HepG2 (cell line): ENCODE data around the gene TPPP3. TPM values are rescaled to one million over a fixed set of nuclear protein-coding genes. Genes with fewer than 3 reads are reported as not detected.

ENCODE experiments used
- CENPBD1 ChIP-seq: sonication (generic); formaldehyde crosslinking; IDR thresholded peaks from 2 replicates; pipeline ENCODE4 v1.8.0; 2022; ENCODE audit warnings: missing genetic modification reagents, low read depth, mild to moderate bottlenecking, borderline replicate concordance
- CENPX ChIP-seq: sonication (generic); formaldehyde crosslinking; IDR thresholded peaks from 2 replicates; pipeline ENCODE4 v1.9.0; 2021; ENCODE audit warnings: mild to moderate bottlenecking, missing genetic modification reagents, moderate library complexity
- HNF1B ChIP-seq: sonication (generic); formaldehyde crosslinking; IDR thresholded peaks from 2 replicates; pipeline ENCODE4 v1.5.1; 2020; ENCODE audit warnings: mild to moderate bottlenecking, moderate library complexity, missing genetic modification reagents
- HOMEZ ChIP-seq: IDR thresholded peaks from 2 replicates; pipeline ENCODE4 v1.6.1; 2016; ENCODE audit warnings: low read depth
- MEIS2 ChIP-seq: sonication (generic); formaldehyde crosslinking; IDR thresholded peaks from 2 replicates; pipeline ENCODE4 v1.9.0; 2021; ENCODE audit warnings: mild to moderate bottlenecking, missing genetic modification reagents
- MYPOP ChIP-seq: sonication (generic); formaldehyde crosslinking; IDR thresholded peaks from 2 replicates; pipeline ENCODE4 v1.8.1; 2023; ENCODE audit warnings: mild to moderate bottlenecking, moderate library complexity, missing genetic modification reagents
- NFE2L2 ChIP-seq: fragments of 150-350 bp; IDR thresholded peaks from 2 replicates; pipeline ENCODE4 v1.6.1; 2014; ENCODE audit warnings: low read length
- POLR2A ChIP-seq, 2 experiments: IDR thresholded peaks; 2 replicates each; pipeline ENCODE4 v1.6.1; 2011; ENCODE audit warnings: low read depth in 2 of 2, low read length in 2 of 2, mild to moderate bottlenecking in 1 of 2, moderate library complexity in 1 of 2; ENCODE audit not compliant: insufficient read depth in 1 of 2
- RAD51 ChIP-seq: fragments of 450-650 bp; IDR thresholded peaks from 2 replicates; pipeline ENCODE4 v1.6.1; 2016; ENCODE audit warnings: borderline replicate concordance
- SIN3B ChIP-seq: fragments of 150-350 bp; IDR thresholded peaks from 2 replicates; pipeline ENCODE4 v1.6.1; 2014; ENCODE audit warnings: low read length
- SP4 ChIP-seq: sonication (generic); formaldehyde crosslinking; IDR thresholded peaks from 2 replicates; pipeline ENCODE4 v1.8.1; 2023; ENCODE audit warnings: mild to moderate bottlenecking, missing genetic modification reagents
- TOPORS ChIP-seq: sonication (generic); formaldehyde crosslinking; IDR thresholded peaks from 2 replicates; pipeline ENCODE4 v1.8.0; 2023; ENCODE audit warnings: mild to moderate bottlenecking, missing genetic modification reagents
- ZBTB8A ChIP-seq: sonication (generic); formaldehyde crosslinking; IDR thresholded peaks from 2 replicates; pipeline ENCODE4 v1.4.0; 2020; ENCODE audit warnings: mild to moderate bottlenecking, low read depth, missing genetic modification reagents, borderline replicate concordance
- ZNF138 ChIP-seq: sonication (generic); formaldehyde crosslinking; IDR thresholded peaks from 2 replicates; pipeline ENCODE4 v1.5.0; 2020; ENCODE audit warnings: mild to moderate bottlenecking, low read depth, missing genetic modification reagents
- ZNF232 ChIP-seq: sonication (generic); formaldehyde crosslinking; IDR thresholded peaks from 2 replicates; pipeline ENCODE4 v1.4.0; 2020; ENCODE audit warnings: missing genetic modification reagents, borderline replicate concordance
- ZNF276 ChIP-seq: sonication (generic); formaldehyde crosslinking; IDR thresholded peaks from 2 replicates; pipeline ENCODE4 v1.4.0; 2020; ENCODE audit warnings: mild to moderate bottlenecking, low read depth, missing genetic modification reagents
- ZNF34 ChIP-seq: sonication (generic); formaldehyde crosslinking; IDR thresholded peaks from 2 replicates; pipeline ENCODE4 v1.4.0; 2020; ENCODE audit warnings: mild to moderate bottlenecking, missing genetic modification reagents, borderline replicate concordance
- ZNF672 ChIP-seq: sonication (generic); formaldehyde crosslinking; IDR thresholded peaks from 2 replicates; pipeline ENCODE4 v1.8.1; 2022; ENCODE audit warnings: missing genetic modification reagents
- ZNF776 ChIP-seq: sonication (generic); formaldehyde crosslinking; IDR thresholded peaks from 2 replicates; pipeline ENCODE4 v1.4.0; 2020; ENCODE audit warnings: mild to moderate bottlenecking, missing genetic modification reagents
- polyA plus RNA-seq, 8 experiments: library from polyadenylated mRNA; depleted of rRNA in 3 of 8; stranded (reverse) in 7 of 8; unstranded in 1 of 8; fragments of >200 nt; fragmentation: Illumina TruSeq in 4 of 8; extraction: Trizol in 4 of 8; gene quantifications; 2 replicates each; pipeline versions ENCODE4 v1.2.1 to v1.2.3, GENCODE V29; 2011 to 2016; ENCODE audit warnings: low read depth in 4 of 8, missing spikeins in 1 of 8, mixed read lengths in 1 of 8; ENCODE audit not compliant: insufficient read depth in 1 of 8
- total RNA-seq, 5 experiments: library from RNA; depleted of rRNA; stranded (reverse); fragments of >200 nt; fragmentation: Illumina TruSeq; extraction: Trizol; gene quantifications; 2 replicates each; pipeline ENCODE4 v1.2.3, GENCODE V29; 2016; ENCODE audit warnings: low read depth in 1 of 5
- TF ChIP-seq, protein P1 (sequence below): sonication (generic); formaldehyde crosslinking; IDR thresholded peaks from 2 replicates; pipeline ENCODE4 v1.4.0; 2020; ENCODE audit warnings: mild to moderate bottlenecking, missing genetic modification reagents
- TF ChIP-seq, protein P2 (sequence below): sonication (generic); formaldehyde crosslinking; IDR thresholded peaks from 2 replicates; pipeline ENCODE4 v1.5.1; 2020; ENCODE audit warnings: missing genetic modification reagents, mild to moderate bottlenecking, borderline replicate concordance

Gene TPPP3
- total and polyA plus RNA-seq, 2 of the 13 experiments (the other 11 are each of a cell fraction or from before 2014, with no cell fraction given) = 0.16 to 0.44 TPM

- 0 out of 2 replicates have a peak, but pooled peaks have one; percentile 11 for TF ChIP-seq CENPBD1 (CRISPR knock-in tag)
- no peak for TF ChIP-seq HNF1B (CRISPR knock-in tag)
- no peak for TF ChIP-seq CENPX (CRISPR knock-in tag)
- TF ChIP-seq ZNF276 (CRISPR knock-in tag) = no peak
- no peak for TF ChIP-seq RAD51
- TF ChIP-seq ZNF672 = no peak
- TF ChIP-seq, protein P1, sequence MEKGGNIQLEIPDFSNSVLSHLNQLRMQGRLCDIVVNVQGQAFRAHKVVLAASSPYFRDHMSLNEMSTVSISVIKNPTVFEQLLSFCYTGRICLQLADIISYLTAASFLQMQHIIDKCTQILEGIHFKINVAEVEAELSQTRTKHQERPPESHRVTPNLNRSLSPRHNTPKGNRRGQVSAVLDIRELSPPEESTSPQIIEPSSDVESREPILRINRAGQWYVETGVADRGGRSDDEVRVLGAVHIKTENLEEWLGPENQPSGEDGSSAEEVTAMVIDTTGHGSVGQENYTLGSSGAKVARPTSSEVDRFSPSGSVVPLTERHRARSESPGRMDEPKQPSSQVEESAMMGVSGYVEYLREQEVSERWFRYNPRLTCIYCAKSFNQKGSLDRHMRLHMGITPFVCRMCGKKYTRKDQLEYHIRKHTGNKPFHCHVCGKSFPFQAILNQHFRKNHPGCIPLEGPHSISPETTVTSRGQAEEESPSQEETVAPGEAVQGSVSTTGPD (CRISPR knock-in tag) = no peak
- no peak for TF ChIP-seq NFE2L2
- TF ChIP-seq MYPOP (CRISPR knock-in tag) = no peak; the same call in 1 of the 2 replicates
- TF ChIP-seq ZNF138 (CRISPR knock-in tag) = no peak
- TF ChIP-seq TOPORS (CRISPR knock-in tag) = no peak
- no peak for TF ChIP-seq SIN3B
- TF ChIP-seq ZNF232 (CRISPR knock-in tag) = no peak; the same call in 1 of the 2 replicates
- no peak for TF ChIP-seq HOMEZ
- TF ChIP-seq MEIS2 = peak; percentile 22
- no peak for TF ChIP-seq SP4
- TF ChIP-seq, protein P2, sequence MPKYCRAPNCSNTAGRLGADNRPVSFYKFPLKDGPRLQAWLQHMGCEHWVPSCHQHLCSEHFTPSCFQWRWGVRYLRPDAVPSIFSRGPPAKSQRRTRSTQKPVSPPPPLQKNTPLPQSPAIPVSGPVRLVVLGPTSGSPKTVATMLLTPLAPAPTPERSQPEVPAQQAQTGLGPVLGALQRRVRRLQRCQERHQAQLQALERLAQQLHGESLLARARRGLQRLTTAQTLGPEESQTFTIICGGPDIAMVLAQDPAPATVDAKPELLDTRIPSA (CRISPR knock-in tag) = no peak
- TF ChIP-seq ZNF34 (CRISPR knock-in tag) = no peak
- 0 out of 2 replicates have a peak, but pooled peaks have one; percentile 27 for TF ChIP-seq ZNF776 (CRISPR knock-in tag)
- TF ChIP-seq ZBTB8A (CRISPR knock-in tag) = no peak
- peak; percentile 66 to 91 for TF ChIP-seq POLR2A (IDR thresholded peaks at IDR 0.05; ENCODE audit: insufficient read depth in 1 of 2, low read depth in 2 of 2, low read length in 2 of 2)
These were observed 37.9 kb upstream of the TPPP3 start, which contains the start of gene HSD11B2 (continued) for GRCh38 chr16:67430977-67431774.
